ENCODE results near the gene PDCD4. TPM values are rescaled to one million over a fixed set of nuclear protein-coding genes. Genes with fewer than 3 reads are reported as not detected.

PDCD4 gene
- total RNA-seq, 2 experiments from 2014 or later: 125 TPM

DNA sequence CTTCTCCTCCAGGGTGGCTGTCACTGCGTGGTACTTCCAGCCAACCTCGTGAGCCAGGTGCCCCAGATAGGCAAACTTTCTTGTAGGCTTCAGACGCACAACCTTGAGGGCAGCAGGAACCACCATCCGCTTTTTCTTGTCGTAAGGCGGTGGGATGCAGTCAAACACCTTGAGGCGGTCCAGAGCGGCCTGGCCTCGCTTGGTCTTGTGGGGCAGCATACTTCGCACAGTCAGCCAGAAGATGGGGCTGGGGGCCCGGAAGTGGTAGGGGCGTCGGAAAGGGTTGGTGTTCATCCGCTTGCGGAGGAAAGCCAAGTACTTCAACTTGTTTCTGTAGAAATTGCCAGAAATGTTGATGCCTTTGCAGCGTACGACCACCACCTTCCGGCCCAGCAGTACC is 65.0 kb downstream of the PDCD4 start:
- peaks cover 3% of the 10 kb centered on the region for H3K9me3 Mint-ChIP-seq
- H3K27ac Mint-ChIP-seq: no peak overlapping the region
- H3K4me1 Mint-ChIP-seq: peaks cover 29% of the 10 kb centered on the region
- no peaks in the 10 kb centered on the region for H3K27me3 Mint-ChIP-seq
- no peak overlapping the region for H3K4me3 Mint-ChIP-seq
- no peak for DNase-seq
- H3K36me3 Mint-ChIP-seq: peaks cover 24% of the 10 kb centered on the region

DNA sequence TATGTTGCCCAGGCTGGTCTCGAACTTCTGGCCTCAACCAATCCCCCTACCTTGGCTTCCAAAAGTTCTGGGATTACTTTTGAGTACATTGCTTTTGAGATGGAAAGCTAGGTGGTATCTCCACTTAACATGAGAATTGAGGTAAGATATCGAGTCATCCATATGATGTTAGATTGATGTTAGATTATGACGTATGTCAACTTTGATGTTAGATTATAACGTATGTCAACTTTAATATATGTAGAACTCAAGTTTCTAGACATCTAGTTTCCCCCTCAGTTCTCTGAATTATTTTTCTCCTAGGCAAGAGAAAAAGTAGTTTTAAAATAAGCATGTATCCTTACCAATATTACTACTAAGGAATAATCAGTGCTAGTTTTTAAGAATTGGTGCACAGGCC is 67.7 kb downstream of the PDCD4 start:
- no peak for DNase-seq
- H3K4me3 Mint-ChIP-seq: no peak overlapping the region
- H3K9me3 Mint-ChIP-seq: peaks cover 18% of the 10 kb centered on the region
- no peaks in the 10 kb centered on the region for H3K27me3 Mint-ChIP-seq
- H3K36me3 Mint-ChIP-seq: peaks cover 48% of the 10 kb centered on the region
- peaks cover 33% of the 10 kb centered on the region for H3K4me1 Mint-ChIP-seq
- H3K27ac Mint-ChIP-seq: no peak overlapping the region

DNA sequence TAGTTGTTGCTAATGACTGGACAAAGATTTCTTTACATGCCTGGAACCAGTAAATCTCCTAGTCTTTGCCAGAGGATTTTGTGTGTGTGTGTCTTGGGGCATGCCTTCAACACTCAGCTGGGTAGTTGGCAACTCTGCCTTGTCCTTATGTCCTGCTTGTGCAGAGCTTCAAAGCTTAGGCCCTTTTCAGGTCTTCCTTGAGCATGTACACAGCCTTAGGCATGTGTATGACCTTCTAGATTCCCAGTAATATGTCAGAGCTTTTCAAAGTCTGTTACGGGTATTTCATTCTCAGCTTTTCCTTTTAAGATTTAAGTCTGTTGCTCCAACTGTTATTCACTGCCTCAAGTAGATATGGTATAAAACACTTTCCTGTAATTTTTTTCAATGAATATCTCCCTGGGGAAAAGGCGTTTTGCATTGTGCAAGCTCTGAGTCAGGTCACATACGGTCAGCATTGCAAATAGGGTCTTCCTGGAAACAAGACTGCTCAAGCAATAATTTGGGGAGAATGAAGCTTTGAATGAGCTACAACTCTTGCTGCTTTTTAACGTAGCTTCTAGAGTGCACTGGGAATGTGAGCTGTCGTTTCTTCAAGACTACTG is 73.2 kb downstream of the PDCD4 start:
- H3K36me3 Mint-ChIP-seq: peaks cover 75% of the 10 kb centered on the region
- peaks cover 25% of the 10 kb centered on the region for H3K9me3 Mint-ChIP-seq
- H3K27ac Mint-ChIP-seq: no peak overlapping the region

DNA sequence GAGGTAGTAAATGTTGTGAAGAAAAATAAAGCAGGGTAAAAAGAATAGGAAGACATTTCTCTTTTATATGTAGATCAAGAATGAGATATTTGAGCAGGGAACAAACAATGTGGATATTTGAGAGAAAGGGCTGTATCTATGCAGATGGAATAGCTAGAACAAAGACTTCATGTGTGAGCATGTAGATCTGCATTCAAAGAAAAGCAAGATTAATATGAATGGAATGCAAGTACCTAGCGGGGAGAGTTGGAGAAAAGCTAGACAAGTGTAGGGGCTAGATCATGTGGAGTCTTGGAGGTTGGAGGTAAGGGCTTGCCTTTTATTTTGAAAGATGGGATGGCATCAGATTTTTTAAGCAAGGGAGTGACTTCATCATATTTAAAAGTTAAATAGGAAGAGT is 74.8 kb downstream of the PDCD4 start:
- Mint-ChIP-seq H3K4me3 (no peak overlapping the region), H3K27me3 (no peaks in the 10 kb centered on the region), H3K27ac (no peak overlapping the region), H3K36me3 (peaks cover 76% of the 10 kb centered on the region), H3K4me1 (peaks cover 38% of the 10 kb centered on the region), H3K9me3 (peaks cover 23% of the 10 kb centered on the region)
- DNase-seq: no peak

More for the DNA sequence above, 73.2 kb downstream of the PDCD4 start:
- no peak for DNase-seq
- Mint-ChIP-seq H3K27me3 (no peaks in the 10 kb centered on the region), H3K4me3 (no peak overlapping the region), H3K4me1 (peaks cover 42% of the 10 kb centered on the region)

DNA sequence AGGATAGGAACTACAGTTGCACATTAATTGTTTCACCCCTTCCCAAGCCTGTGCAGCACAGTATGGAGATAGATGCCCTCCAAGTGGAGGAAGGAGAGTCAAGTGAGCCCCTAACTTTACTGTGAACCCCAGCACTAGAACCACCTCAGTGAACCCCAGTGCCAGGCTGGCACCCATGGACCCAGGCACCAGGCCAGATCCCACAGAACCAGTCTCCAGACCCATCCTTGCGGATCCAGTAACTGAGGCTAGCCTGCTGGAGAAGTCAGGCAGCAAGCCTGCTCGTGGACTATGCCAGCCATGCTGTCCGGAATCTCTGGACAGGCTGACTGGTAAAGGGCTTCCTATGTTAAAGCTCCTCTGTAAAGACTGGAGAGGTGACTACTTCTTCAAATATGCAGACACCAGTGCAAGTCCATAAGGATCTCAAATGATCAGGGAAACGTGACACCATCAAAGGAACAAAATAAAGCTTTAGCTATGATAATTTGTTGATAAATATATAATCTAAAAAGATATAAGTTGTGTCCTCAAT is 75.4 kb downstream of the PDCD4 start:
- peaks cover 24% of the 10 kb centered on the region for H3K9me3 Mint-ChIP-seq
- H3K36me3 Mint-ChIP-seq: peaks cover 77% of the 10 kb centered on the region
- no peak overlapping the region for H3K4me3 Mint-ChIP-seq
- no peaks in the 10 kb centered on the region for H3K27me3 Mint-ChIP-seq
- no peak overlapping the region for H3K27ac Mint-ChIP-seq
- H3K4me1 Mint-ChIP-seq: peaks cover 38% of the 10 kb centered on the region
- DNase-seq: no peak

Other genes with a start within 250 kb of the PDCD4 start
- gene RBM20, start 227.6 kb upstream of the PDCD4 start, total RNA-seq: under 1 TPM; 0.42 to 0.45 TPM
- 10 to 100 TPM; 35.6 to 37.1 TPM for gene BBIP1, start 47.3 kb downstream of the PDCD4 start, total RNA-seq
- gene SHOC2, start 47.7 kb downstream of the PDCD4 start, total RNA-seq: 10 to 100 TPM; 45.1 to 46.1 TPM
- gene ADRA2A, start 205.1 kb downstream of the PDCD4 start, total RNA-seq: not detected

All from activated naive CD8-positive, alpha-beta T cell treated with anti-CD3 and anti-CD28 coated beads for 36 hours (primary cell).